Measurements from ENCODE around the gene SLC9A8.
"Not testable (repeated sequence)": the region's sequence is repeated elsewhere in the genome, so short reads cannot be mapped to it uniquely, and the experiment has no call there.

SLC9A8 gene

GRCh38 chr20:49851991-49852390 lies 39.4 kb downstream of the SLC9A8 start:
- DNase-seq, result no peak

- no peak for DNase-seq
Measured at GRCh38 chr20:49852522-49853080, 40.0 kb downstream of the SLC9A8 start.

GRCh38 chr20:49853640-49854039 lies 41.0 kb downstream of the SLC9A8 start:
- no peak for DNase-seq

- DNase-seq, result no peak
Measured at GRCh38 chr20:49854190-49854875, 41.7 kb downstream of the SLC9A8 start.

GRCh38 chr20:49856904-49857303 lies 44.3 kb downstream of the SLC9A8 start:
- no peak for DNase-seq

GRCh38 chr20:49858076-49858585 lies 45.5 kb downstream of the SLC9A8 start:
- no peak for DNase-seq

- DNase-seq, result no peak
Measured at GRCh38 chr20:49859011-49859410, 46.4 kb downstream of the SLC9A8 start.

- DNase-seq, result no peak
Measured at GRCh38 chr20:49859807-49860206, 47.2 kb downstream of the SLC9A8 start.

GRCh38 chr20:49861232-49861631 lies 48.6 kb downstream of the SLC9A8 start:
- DNase-seq, result not testable (repeated sequence)

- DNase-seq, result no peak
Measured at GRCh38 chr20:49862607-49863200, 50.1 kb downstream of the SLC9A8 start.

- DNase-seq, result no peak
Measured at GRCh38 chr20:49863666-49864065, 51.0 kb downstream of the SLC9A8 start.

GRCh38 chr20:49865559-49865958 lies 52.9 kb downstream of the SLC9A8 start:
- DNase-seq, result no peak

GRCh38 chr20:49866051-49866450 lies 53.4 kb downstream of the SLC9A8 start:
- no peak for DNase-seq

- DNase-seq, result no peak
Measured at GRCh38 chr20:49867453-49868215, 55.0 kb downstream of the SLC9A8 start.

GRCh38 chr20:49868538-49868937 lies 55.9 kb downstream of the SLC9A8 start:
- DNase-seq, result no peak

- no peak for DNase-seq
Measured at GRCh38 chr20:49868964-49869363, 56.3 kb downstream of the SLC9A8 start.

GRCh38 chr20:49870261-49870660 lies 57.6 kb downstream of the SLC9A8 start:
- DNase-seq, result no peak

GRCh38 chr20:49871391-49871948 lies 58.8 kb downstream of the SLC9A8 start:
- DNase-seq, result no peak

GRCh38 chr20:49872056-49872455 lies 59.4 kb downstream of the SLC9A8 start:
- DNase-seq, result no peak

- DNase-seq, result no peak
Measured at GRCh38 chr20:49874696-49875095, 62.1 kb downstream of the SLC9A8 start.

- DNase-seq, result no peak
Measured at GRCh38 chr20:49877386-49877921, 64.8 kb downstream of the SLC9A8 start.

- no peak for DNase-seq
Measured at GRCh38 chr20:49878977-49879376, 66.3 kb downstream of the SLC9A8 start.

GRCh38 chr20:49880177-49880576 lies 67.5 kb downstream of the SLC9A8 start:
- no peak for DNase-seq
